Head of caudate nucleus (tissue), 42 donors: ENCODE measurements around the gene HLA-DMB.

Experiments used
- DNase-seq, 42 donors: peaks; one replicate each; pipeline versions ENCODE4 v3.0.0 to v3.0.0-alpha.2; 2020 to 2021; ENCODE audit warnings: mixed read lengths in 7 of 42
- intact Hi-C: fragments of 100-400 bp; cut with DNase I; formaldehyde crosslinking; loops from one replicate; pipeline ENCODE4 v1.15.0; 2022

The HLA-DMB gene

GRCh38 chr6:32886681-32887383, 54.0 kb downstream of the HLA-DMB start:
- intact Hi-C loops = loop anchor here (5.0 kb wide), 1 partner anchor 100 kb away; no protein-coding TSS in a partner anchor
- DNase-seq = no peak

- intact Hi-C loops = loop anchor here (5.0 kb wide), 1 partner anchor 102 kb away; no protein-coding TSS in a partner anchor
- no peak for DNase-seq
Measured at GRCh38 chr6:32885698-32886286, 55.0 kb downstream of the HLA-DMB start.
